Measurements from ENCODE around the gene DCK.
"Not testable (repeated sequence)": the region's sequence is repeated elsewhere in the genome, so short reads cannot be mapped to it uniquely, and the experiment has no call there.

The DCK gene

DNA sequence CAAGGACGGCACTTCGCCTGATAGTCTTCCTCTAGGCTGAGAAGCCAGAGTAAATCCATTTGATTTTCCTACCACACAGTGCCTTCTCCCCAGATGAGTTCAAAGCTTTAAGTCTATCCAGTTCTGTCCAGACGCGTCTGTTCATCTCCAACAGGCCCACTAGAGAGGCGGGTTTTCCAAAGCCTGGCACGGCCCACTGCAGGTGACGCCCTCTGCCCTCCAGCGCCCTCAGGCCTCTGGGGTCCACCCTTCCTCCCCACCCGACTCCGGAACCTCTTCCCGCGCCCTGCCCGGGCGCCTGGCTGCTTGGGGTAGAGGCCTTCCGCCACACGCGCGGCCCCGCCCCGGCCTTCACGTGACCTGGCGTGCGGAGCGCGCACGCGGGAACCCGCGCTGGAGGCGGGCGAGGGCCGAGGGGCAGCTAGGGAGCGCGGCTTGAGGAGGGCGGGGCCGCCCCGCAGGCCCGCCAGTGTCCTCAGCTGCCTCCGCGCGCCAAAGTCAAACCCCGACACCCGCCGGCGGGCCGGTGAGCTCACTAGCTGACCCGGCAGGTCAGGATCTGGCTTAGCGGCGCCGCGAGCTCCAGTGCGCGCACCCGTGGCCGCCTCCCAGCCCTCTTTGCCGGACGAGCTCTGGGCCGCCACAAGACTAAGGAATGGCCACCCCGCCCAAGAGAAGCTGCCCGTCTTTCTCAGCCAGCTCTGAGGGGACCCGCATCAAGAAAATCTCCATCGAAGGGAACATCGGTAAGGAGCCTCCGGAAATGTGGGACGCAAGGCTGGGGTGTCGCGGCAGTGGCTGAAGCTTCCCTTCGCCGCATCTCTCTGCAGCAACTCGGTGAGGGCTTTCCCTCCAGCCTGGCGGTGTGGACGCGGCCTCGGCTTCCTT is at the start of gene DCK:
TSS of gene DCK (plus strand) at position 469 of the 888 bp plus-strand sequence. CDS start at position 656, 187 bp downstream.
- peak; percentile 76 for DNase-seq (ENCODE audit: low spot score)

DNA sequence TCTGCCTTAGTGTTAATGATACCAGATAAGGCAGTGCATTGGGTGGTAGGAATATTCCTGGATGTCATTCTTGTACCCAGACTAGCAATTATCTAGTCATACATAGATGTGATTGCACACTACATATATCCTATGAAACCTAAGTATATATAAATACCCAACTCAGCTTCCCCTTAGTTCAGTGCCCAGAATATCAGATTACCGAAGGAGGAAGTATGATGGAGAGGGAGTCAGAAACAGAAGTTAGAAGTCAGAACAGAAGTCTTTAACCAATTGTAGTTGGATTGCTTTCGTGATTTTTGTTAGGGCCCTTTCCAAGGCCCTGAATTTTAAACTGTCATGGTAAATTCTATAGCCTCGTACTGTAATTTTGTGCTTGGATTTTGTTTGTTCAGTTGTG is 48.4 kb upstream of the DCK start:
- DNase-seq (ENCODE audit: low spot score), result no peak

DNA sequence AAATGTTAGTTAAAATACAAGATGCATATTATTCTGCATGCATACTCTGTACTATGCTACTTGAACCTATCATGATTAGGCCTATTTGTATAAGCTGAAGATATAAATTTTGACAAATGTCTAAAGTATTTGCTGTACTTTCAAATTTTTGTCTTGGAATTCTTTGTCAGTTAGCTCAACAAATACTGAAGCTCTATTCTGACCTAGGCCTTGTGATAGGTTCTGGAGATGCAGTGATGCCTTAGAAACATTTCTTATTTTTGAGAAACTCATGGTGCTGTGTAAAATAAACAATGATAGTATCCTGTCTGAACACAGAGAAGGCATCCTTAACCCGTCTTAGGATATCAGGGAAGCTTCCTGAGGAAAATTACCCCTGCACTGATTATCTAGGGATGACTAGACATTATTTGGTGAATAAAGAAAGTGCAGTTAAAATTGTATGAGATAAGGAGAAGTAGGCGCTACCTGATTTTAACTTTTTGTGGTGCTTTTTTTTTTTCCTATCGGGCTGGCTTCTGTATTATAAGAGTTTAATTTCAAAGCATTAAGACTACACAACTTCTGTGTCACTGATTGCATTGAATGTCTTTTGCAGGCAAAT is 47.9 kb upstream of the DCK start:
- DNase-seq (ENCODE audit: low spot score), result no peak

DNA sequence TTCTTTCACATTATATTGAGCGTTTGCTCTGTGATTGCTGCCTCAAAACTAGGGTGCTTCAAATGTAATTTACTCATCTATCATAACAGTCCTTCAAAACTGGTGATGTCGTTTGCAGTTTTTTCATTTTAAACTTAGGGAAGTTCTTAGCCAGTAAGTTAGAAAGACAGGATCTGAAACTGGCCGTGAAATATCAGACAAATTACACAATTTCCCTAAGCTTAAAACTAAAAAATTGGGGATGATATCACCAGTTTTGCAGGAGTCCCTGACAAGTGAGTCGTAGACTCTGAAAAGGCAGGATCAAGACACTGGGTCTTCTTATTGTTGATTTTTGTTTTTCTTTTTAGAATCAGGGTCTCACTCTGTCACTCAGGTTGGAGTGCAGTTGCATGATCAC is 46.5 kb upstream of the DCK start:
- no peak for DNase-seq (ENCODE audit: low spot score)

DNA sequence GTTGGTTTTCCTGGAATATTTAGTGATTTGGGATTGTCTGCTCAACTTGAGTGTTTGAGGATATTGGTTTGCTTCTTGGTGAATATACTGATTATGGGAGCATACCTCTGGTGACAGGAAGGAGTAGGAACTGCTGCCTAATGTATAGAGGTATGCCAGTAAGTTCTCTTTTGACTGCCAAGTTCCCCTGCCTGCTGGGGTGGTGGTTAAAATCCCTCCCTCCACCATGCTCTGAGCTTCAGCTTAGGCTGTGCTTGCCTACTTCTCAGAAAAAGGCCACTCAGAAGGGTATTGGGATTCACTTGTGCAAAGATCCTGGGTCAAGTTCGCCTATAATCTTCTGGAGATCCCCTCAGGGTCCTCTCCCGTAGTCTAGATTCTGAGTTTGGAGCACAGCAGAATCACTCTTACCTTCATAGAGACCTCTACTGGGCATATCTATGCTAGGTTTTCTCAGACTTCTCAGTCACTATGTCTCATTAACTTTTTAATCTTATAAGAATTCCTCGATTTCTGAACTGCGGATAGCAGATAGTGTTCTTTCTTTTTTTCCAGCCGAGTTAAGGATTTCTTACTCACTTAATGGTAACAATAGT is 44.7 kb upstream of the DCK start:
- DNase-seq (ENCODE audit: low spot score), result no peak

DNA sequence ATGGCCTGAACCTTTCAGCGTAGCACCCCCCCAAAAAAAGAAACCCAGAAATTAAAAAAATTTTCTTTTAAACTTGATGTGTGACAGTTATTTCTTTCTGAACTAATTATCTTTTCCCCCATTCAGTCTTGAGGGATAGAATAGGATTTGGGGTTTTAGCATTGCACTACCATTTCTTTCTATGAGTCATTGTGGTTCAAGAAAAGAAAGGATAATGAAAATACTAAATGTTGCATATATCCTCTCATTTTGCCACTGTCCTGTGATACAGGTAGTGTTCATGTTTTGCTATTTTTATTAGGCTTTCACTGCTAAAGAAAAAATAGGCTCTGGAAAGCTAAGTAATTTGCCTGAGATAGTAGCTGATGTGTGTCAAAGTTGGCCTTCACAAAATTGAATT is 39.4 kb upstream of the DCK start:
- DNase-seq (ENCODE audit: low spot score), result no peak

DNA sequence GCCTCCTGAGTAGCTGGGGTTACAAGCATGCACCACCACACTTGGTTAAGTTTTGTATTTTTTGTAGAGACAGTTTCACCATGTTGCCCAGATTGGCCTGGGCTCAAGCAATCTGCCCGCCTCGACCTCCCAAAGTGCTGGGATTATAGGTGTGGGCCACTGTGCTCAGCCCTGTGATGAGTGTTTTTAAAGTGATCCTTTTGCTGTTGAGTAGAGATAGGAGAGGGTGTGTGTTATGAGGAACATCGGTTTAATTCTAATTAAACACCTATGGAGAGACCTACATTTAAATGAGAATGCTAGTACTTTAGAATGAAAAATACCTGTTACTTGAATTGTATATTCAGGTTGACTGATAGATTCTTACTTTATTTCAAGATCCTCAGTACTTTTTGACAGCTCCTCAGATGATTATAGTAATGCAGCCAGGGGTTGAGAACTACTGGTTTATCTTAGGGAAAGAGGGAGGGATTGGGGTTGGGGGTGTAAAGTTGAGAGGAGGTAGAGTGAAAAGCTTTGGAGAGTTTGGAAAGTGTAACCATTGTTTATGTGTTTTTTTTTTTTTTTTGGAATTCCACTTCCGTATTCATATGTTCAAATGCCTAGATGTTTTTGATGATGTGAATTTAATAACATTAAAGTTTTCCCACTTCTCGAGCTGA is 36.8 kb upstream of the DCK start:
- no peak for DNase-seq (ENCODE audit: low spot score)

DNA sequence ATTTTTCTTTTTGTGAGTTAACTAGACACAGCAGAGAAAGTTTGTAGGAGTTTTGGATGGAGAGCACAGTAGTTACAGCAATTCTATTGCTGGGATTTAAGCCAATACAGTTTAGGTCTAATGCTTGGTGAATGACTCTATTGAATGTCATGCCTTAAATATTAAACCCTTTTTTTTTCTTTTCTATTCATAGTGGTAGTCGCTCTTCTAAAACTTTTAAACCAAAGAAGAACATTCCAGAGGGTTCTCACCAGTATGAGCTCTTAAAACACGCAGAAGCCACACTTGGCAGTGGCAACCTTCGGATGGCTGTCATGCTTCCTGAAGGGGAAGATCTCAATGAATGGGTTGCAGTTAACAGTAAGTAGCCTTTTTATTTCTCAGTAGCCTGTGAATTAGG is 34.8 kb upstream of the DCK start:
- DNase-seq (ENCODE audit: low spot score), result no peak

DNA sequence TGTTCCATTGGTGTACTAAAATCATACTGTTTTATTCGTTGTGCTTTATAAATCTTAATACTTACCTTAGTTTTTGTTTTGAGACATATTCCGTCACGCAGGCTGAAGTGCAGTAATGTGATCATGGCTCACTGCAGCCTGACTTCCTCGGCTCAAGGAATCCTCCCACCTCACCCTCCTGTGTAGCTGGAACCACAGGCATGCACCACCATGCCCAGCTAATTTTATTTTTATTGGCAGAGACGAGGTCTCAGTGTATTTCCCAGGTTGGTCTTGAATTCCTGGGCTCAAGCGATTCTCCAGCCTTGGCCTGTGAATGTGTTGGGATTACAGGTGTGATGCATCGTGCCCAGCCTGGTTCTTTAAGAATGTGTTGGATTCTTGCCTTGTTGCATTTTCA is 24.4 kb upstream of the DCK start:
- DNase-seq (ENCODE audit: low spot score), result no peak

DNA sequence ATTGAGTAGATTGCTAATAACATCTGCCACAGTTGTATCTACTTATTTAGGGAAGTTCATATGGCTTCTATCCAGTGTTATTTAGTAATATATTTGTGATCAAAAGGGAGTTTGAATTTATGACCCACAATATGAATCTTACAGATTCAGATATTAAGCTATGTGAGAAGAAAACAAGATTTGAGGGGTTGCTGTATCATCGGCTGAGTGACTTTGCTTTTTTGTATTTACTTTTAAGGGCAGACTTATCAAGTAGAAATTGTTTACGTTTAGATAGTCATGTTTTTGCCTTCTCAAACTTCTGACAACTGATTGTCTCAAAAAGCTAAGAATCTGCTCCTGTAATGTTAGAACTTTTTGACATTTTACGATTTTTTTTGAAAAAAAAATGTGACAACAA is 17.2 kb upstream of the DCK start:
- DNase-seq (ENCODE audit: low spot score), result no peak

DNA sequence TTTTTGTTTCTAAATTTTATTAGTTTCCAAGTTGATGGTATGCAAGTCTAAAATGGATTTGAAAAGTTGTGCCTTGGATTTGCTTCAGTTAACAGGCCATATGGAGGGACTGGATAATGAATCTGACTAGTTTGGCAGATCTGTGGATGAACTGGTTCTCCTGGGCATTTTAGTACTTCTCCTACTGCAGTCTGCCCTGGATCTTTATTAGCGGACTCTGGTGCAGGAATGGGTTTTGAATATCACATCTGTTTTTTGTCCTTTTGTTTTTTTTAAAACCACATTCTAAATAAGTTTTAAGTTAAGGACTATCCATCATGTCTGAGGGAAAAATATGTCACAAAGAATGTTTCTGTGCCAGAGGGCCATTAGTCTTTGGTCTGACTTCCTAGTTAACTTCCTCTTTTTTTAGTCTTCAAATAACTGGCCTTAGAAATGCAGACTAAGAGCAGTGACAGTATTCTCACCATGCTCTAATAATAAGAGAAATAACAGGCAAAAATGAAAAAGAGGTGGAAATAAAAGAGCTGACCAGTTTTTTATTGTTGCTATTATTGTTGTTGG is 13.9 kb upstream of the DCK start:
- no peak for DNase-seq (ENCODE audit: low spot score)

DNA sequence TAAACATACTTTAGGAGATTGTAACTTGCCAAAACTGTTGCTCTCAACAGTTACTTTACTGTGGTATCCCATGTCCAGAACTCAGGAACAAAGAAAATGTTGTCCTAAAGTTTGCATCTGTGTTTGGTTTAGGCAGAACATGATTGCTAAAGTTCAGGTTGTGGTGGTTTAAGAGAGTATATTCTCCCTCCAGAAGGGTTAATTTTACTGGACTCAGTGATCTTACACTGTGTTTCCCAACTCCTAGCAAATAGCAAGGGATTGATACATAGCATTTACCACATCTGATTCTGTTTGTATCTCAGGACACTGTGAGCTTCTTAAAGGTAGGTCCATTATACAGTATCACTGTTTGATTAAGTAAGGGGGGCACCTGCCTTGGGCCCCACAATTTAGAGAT is 13.3 kb upstream of the DCK start:
- DNase-seq (ENCODE audit: low spot score), result no peak

DNA sequence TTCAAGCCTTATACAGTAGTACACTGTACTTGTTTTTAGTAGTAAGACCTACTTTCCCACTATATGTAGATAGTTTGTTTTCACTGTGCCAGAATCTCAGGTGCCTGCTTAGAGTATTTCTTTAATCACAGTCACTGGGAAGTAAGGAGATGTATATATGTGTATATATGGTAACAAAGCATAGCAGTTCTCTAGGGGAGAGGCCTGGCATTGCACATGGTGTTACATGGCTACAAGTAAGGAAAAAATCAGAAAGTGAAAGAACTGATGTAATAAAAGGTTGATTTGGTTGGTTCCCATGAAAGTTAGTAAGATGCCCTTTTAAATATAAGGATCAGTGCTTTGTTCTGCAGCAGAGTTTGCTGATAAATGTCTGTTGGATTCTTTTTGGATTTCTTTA is 9.3 kb upstream of the DCK start:
- no peak for DNase-seq (ENCODE audit: low spot score)

DNA sequence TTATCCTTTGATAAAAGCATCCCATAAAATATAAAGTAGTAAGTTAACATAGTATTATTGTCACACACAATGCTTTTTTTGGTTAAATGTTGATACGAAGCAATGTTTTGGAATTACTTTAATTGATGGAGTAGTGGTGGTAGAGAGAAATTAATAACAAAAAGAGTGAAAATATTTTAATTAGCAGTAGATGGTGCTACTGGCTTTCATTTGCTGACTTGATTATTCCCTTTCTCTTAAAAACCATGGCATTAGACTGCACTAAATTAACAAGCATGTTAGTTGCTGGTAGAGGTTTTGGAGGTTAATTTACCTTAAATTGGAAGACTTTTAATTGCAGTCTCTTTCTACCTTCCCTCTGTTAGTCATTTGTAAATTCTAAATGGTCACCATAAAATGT is 8.9 kb upstream of the DCK start:
- no peak for DNase-seq (ENCODE audit: low spot score)

DNA sequence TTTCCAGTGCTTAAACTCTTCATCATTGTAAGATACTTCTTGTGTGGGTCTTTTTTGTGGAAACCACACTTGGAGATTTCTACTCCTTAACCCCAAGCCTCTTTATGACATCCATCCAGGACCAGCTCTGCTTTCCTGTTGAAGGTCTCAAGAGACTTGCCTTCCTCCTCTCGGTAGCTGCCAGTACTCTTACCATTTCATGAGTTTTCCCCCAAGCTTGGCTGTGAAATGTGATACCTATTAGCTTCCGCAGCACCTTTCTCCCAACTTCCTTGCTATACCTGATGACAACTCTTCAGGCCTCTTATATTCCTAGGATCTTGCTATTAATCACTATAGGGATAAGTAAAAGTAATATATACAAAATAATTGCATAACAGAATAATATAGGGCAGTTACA is 1.9 kb upstream of the DCK start:
- no peak for DNase-seq (ENCODE audit: low spot score)

DNA sequence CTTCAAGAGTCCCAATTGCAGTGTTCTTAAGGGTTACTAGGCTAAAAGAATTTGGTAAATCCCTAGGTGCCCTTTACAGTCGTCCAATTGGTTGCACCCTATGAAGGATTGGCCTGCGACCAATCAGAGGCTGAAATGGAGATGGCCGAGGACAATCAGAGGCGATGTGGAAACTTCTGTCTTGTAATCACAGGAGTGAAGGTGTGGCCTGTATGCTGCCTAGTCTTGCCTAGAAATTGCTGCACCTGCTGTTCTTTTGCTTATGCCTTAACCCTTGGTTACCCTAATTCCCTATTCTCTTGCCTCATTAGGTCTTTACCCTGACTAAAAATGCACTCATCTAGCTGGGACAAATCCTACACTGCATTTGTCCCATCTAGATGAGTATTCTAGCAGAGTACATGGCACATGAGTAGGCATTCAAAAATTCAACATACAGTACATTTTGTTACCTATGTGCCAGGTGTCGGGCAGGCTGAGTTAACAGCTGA is 1.0 kb upstream of the DCK start:
- DNase-seq (ENCODE audit: low spot score), result no peak

DNA sequence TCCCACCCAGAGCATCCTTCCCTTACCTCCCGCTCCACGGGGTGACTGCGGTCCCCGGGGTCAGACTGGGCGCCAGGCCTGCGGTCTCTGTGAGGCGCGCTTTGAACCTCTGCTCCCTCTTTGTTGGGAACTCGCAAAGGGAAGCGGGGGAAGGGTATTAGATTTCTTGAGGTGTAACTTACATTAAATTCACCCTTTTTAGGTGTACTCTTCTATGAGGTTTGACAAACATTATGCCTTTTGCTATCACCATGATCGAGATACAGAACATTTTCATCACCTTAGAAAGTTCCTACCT is 569 bp downstream of the DCK start:
- no peak for DNase-seq (ENCODE audit: low spot score)

DNA sequence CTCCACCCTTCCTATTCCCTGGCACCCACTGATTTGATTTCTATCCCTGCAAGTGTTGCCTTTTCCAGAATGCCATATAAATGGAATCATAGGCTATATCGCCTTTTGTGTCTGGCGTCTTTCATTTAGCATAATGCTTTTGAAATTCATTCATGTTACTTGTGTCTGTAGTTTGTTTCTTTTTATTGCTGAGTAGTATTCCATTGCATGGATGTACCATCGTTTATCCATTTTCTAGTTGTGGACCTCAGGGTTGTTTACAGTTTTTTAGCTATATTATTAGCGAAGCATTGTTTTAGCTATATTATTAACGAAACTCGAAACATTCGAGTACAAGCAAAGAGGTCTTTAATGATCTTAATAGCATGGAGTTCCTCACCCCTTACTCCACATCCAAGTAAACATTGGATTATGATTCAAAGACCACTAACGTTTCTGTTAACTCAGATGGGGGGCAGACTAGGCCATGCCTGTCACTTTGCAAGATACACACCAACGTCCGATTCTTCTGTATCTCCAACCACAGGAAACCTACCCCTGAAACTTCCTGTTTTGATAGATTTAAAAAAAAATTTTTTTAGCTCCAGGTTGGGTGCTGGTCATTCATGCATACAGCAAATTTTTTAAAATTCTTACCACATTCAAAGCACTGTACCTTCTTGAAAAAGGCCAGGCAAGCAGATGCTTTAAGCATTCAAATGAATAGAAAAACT is 1.1 kb downstream of the DCK start:
- DNase-seq (ENCODE audit: low spot score), result no peak

DNA sequence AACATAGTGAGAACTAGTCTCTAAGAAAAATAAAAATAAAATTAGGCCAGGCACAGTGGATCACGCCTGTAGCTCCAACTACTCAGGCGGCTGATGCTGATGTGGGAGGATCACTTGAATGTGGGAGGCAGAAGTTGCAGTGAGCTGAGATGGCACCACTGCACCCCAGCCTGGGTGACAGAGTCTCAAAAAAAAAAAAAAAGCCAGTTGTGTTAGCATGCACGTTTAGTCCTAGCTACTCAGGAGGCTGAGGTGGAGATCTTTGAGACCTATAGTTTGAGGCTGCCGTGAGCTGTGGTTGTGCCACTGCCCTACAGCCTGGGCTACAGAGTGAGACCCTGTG is 2.5 kb downstream of the DCK start:
- DNase-seq (ENCODE audit: low spot score), result no peak

DNA sequence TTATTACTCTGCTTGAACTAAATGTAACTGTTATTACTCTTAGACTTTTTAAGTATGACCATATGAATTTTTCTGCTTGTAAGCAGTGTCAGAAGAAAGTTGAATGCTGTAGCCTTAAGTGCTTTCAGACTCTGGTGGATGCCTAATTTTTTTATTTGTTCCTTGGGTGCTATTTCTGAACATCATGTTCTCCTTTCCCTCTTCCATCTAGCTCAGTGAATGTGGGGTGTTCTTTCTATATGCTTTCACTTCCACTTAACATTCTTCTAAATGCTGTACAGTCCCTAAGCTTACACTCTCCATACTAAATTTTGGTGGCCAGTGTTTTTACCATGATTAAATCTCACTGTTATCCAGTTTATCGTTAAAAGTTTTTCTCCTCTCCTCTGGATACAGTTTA is 3.6 kb downstream of the DCK start:
- no peak for DNase-seq (ENCODE audit: low spot score)

DNA sequence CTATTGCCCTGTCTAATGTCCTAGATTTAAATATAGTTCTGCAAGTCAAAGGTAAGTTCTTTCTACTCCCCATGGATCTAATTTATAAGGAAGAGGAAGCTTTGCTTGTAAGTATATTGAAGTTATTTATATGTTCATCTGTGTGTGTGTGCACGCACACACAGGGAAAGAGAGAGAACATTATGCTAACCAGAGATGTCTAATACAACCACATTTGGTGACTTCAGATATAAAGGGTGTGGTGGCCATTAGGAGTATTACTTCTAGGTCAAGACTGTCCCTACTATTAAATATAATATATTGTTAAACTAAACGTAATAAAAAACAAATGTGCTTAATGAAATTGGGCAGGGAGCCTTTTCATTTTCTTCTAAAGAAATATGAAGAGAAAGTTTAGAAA is 4.1 kb downstream of the DCK start:
- no peak for DNase-seq (ENCODE audit: low spot score)

DNA sequence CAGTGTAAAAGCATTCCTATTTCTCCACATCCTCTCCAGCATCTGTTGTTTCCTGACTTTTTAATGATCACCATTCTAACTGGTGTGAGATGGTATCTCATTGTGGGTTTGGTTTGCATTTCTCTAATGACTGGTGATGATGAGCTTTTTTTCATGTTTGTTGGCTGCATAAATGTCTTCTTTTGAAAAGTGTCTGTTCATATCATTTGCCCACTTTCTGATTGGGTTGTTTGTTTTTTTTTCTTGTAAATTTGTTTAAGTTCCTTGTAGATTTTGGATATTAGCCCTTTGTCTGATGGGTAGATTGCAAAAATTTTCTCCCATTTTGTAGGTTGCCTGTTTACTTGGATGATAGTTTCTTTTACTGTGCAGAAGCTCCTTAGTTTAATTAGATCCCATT is 6.2 kb downstream of the DCK start:
- DNase-seq (ENCODE audit: low spot score), result not testable (repeated sequence)
